Stimulated activated CD4-positive, alpha-beta T cell treated with anti-CD3 and anti-CD28 coated beads, Interleukin-2, amount 100 ng/mL, for 4 hours (primary cell): ENCODE results near the gene LMTK2.
"Not testable (repeated sequence)": the region's sequence is repeated elsewhere in the genome, so short reads cannot be mapped to it uniquely, and the experiment has no call there.

Experiments used
- DNase-seq: peaks from one replicate; pipeline ENCODE4 v3.0.0-alpha.2; 2020; ENCODE audit warnings: low read depth

The LMTK2 gene

GRCh38 chr7:98217623-98218582 is 111.2 kb downstream of the LMTK2 start:
- no peak for DNase-seq

GRCh38 chr7:98219382-98219781 is 112.7 kb downstream of the LMTK2 start:
- not testable (repeated sequence) for DNase-seq

GRCh38 chr7:98221611-98222532 is 115.2 kb downstream of the LMTK2 start:
- no peak for DNase-seq

GRCh38 chr7:98222533-98223195 is 116.0 kb downstream of the LMTK2 start:
- no peak for DNase-seq

GRCh38 chr7:98223351-98223897 is 116.8 kb downstream of the LMTK2 start:
- DNase-seq, result no peak

GRCh38 chr7:98223898-98224700 is 117.4 kb downstream of the LMTK2 start:
- DNase-seq, result no peak

GRCh38 chr7:98224701-98225181 is 118.1 kb downstream of the LMTK2 start:
- no peak for DNase-seq

GRCh38 chr7:98225913-98226614 is 119.4 kb downstream of the LMTK2 start:
- no peak for DNase-seq

- no peak for DNase-seq
Observed at GRCh38 chr7:98227939-98228338, 121.3 kb downstream of the LMTK2 start.

- DNase-seq, result no peak
Observed at GRCh38 chr7:98228801-98229200, 122.1 kb downstream of the LMTK2 start.

GRCh38 chr7:98229441-98229840 is 122.8 kb downstream of the LMTK2 start:
- no peak for DNase-seq

- no peak for DNase-seq
Observed at GRCh38 chr7:98229991-98230745, 123.5 kb downstream of the LMTK2 start.

- no peak for DNase-seq
Observed at GRCh38 chr7:98230746-98231471, 124.2 kb downstream of the LMTK2 start.

GRCh38 chr7:98231493-98232262 is 125.0 kb downstream of the LMTK2 start:
- DNase-seq, result no peak

GRCh38 chr7:98232263-98232585 is 125.6 kb downstream of the LMTK2 start:
- no peak for DNase-seq

- no peak for DNase-seq
Observed at GRCh38 chr7:98232799-98233198, 126.1 kb downstream of the LMTK2 start.

- DNase-seq, result no peak
Observed at GRCh38 chr7:98233219-98234070, 126.8 kb downstream of the LMTK2 start.
